ENCODE measurements around the gene COL24A1. TPM values are rescaled to one million over a fixed set of nuclear protein-coding genes. Genes with fewer than 3 reads are reported as not detected.

COL24A1 gene
- total RNA-seq, 4 donors from 2014 or later: 3.7 to 5.3 (median 4.4) TPM

DNA sequence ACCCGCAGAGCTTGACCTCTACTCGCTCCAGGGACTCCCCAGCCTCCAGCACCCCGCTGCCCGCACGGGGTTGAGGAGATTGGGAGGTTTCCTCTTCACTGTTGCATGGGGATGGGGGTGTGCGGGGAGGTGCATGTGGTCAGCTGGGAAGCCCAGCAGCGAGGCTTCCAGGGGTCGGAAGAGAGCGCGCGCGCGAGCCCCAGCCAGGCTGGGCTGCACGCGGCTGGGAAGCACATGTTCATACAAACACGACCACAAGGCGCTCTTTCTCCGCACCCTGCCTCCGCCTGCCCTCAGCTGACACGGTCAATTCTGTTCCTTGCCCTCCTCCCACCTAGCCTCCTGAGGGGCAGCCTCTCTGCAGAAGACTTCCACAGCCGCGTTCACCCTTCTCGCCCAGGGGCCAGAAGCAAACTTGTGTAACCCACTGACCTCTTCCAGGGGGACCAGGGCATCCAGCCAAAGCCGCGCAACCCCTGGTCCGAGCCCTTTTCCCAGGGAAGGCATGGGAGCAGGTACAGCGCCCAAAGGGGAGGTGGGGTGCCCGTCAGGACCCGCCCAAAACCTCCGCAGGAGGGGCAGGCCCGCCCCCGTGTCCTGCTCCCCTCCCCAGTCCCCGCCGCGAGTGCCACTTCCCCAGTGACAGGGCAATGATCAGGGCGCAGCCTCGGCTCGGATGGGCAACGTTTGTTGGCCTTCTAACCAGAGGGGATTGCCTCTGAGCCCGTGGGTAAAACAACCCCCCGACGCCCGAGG lies 1.3 kb downstream of the COL24A1 start:
- Histone ChIP-seq H3K27me3 (peaks cover 0 to 8% (median 0%) of the 10 kb centered on the region in 4 donors), H3K9me3 (no peaks in the 10 kb centered on the region), H3K27ac (replicated peaks in 1 of 4) (peak overlapping the region; percentile 77 to 83 (median 82)), H3K4me3 (peak overlapping the region; percentile 49 to 61 (median 58)), H3K36me3 (no peaks in the 10 kb centered on the region), H3K4me1 (peaks cover 14 to 45% (median 36%) of the 10 kb centered on the region in 4 donors)
- DNase-seq (ENCODE audit: extremely low spot score): no peak
- TF ChIP-seq, protein P1, sequence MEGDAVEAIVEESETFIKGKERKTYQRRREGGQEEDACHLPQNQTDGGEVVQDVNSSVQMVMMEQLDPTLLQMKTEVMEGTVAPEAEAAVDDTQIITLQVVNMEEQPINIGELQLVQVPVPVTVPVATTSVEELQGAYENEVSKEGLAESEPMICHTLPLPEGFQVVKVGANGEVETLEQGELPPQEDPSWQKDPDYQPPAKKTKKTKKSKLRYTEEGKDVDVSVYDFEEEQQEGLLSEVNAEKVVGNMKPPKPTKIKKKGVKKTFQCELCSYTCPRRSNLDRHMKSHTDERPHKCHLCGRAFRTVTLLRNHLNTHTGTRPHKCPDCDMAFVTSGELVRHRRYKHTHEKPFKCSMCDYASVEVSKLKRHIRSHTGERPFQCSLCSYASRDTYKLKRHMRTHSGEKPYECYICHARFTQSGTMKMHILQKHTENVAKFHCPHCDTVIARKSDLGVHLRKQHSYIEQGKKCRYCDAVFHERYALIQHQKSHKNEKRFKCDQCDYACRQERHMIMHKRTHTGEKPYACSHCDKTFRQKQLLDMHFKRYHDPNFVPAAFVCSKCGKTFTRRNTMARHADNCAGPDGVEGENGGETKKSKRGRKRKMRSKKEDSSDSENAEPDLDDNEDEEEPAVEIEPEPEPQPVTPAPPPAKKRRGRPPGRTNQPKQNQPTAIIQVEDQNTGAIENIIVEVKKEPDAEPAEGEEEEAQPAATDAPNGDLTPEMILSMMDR (IDR thresholded peaks at IDR 0.05): no peak
- no peak for TF ChIP-seq EP300 (IDR thresholded peaks at IDR 0.05)
- TF ChIP-seq POLR2AphosphoS5 (IDR thresholded peaks at IDR 0.05): no peak
- TF ChIP-seq POLR2A (IDR thresholded peaks at IDR 0.05; ENCODE audit: low read depth): no peak
- intact Hi-C loops (cut with DNase I): no loop called here
- 3% methylated on average over 11 of the region's 43 CpGs for WGBS

DNA sequence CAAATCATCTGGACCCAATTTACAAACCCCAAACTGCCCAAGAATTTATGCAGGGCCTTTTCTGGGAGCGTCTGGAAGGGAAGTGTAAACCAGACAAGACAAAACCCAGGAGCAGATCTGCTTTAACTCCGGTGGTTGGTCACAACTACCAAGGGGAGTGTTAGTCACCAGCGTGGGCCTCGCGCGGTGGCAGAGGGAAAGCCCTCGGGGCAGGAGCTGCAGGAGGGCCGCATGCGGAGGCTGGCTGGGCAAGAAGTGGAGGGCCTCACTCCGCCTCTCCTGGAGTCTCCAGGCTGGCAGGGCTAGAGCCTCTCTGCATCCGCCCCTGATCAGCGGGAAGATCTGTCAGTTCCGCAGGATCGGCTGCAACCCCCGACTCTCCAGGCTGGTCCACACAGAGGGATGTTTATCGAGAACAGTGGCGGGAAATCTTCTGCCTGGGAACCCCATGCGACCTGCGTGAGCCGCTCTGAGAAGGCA lies 2.0 kb downstream of the COL24A1 start:
- TF ChIP-seq, protein P1 (IDR thresholded peaks at IDR 0.05): no peak
- TF ChIP-seq EP300 (IDR thresholded peaks at IDR 0.05) (no peak), POLR2A (IDR thresholded peaks at IDR 0.05; ENCODE audit: low read depth) (no peak), POLR2AphosphoS5 (IDR thresholded peaks at IDR 0.05) (no peak)
- Histone ChIP-seq H3K9me3 (no peaks in the 10 kb centered on the region), H3K27me3 (peaks cover 0 to 8% (median 0%) of the 10 kb centered on the region in 4 donors), H3K4me3 (peak overlapping the region; percentile 49 to 61 (median 58)), H3K27ac (replicated peaks in 1 of 4) (peak overlapping the region in 3 of 4 donors; percentile 81 to 83 (median 83)), H3K36me3 (no peaks in the 10 kb centered on the region), H3K4me1 (peaks cover 14 to 38% (median 34%) of the 10 kb centered on the region in 4 donors)
- no peak for DNase-seq (ENCODE audit: extremely low spot score)
- intact Hi-C loops (cut with DNase I): no loop called here
- whole genome bisulfite sequencing: 80% methylated on average over 11 of the region's 20 CpGs

DNA sequence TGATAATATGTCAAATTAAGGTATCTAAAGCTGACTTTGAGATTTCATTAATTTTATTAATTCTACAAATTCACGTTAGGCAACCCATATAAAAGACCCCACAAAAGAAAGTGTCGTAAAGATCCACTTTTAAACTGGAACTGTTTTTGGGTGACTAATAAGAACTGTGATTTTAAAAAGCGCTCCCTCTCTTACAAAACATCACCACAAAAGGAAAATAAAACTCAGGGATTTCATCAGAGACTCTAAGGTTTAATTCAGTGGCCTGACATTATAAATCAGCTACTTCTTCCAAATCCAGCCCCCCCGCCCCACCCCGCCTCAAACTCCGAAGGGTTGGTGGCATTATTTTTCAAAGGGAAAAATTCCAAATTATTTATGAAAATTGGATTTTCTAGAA lies 2.7 kb downstream of the COL24A1 start:
- intact Hi-C loops (cut with DNase I): no loop called here
- WGBS: 86% methylated on average over 6 of the region's 6 CpGs
- no peak for DNase-seq (ENCODE audit: extremely low spot score)
- Histone ChIP-seq H3K27ac (replicated peaks in 1 of 4) (no peak overlapping the region), H3K9me3 (no peaks in the 10 kb centered on the region), H3K4me3 (no peak overlapping the region), H3K4me1 (peaks cover 14 to 38% (median 34%) of the 10 kb centered on the region in 4 donors), H3K27me3 (peaks cover 0 to 8% (median 0%) of the 10 kb centered on the region in 4 donors), H3K36me3 (no peaks in the 10 kb centered on the region)
- TF ChIP-seq POLR2A (IDR thresholded peaks at IDR 0.05; ENCODE audit: low read depth) (no peak), POLR2AphosphoS5 (IDR thresholded peaks at IDR 0.05) (no peak), EP300 (IDR thresholded peaks at IDR 0.05) (no peak)
- TF ChIP-seq, protein P1 (IDR thresholded peaks at IDR 0.05): no peak

DNA sequence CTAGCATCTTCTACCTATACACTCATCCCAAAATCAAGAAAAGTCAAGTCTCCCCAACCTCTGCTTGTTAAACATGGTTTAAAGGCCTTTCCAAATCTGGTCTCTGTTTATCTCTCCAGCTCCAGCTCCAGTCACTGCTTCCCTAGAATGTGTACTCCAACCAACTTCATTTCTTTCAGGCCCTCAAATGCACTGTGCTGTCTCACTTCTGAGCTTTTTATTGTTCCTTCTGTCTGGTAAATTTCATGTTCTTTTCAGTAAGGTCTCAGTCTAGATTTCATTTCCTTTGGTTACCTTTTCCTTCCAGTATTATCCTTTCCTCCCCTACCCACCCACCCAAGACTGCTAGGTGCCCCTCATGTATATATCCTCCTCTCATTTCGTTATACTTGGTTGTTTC lies 3.7 kb downstream of the COL24A1 start:
- Histone ChIP-seq H3K4me3 (no peak overlapping the region), H3K27me3 (peaks cover 0 to 8% (median 0%) of the 10 kb centered on the region in 4 donors), H3K9me3 (no peaks in the 10 kb centered on the region), H3K4me1 (peaks cover 14 to 38% (median 34%) of the 10 kb centered on the region in 4 donors), H3K36me3 (no peaks in the 10 kb centered on the region), H3K27ac (replicated peaks in 1 of 4) (no peak overlapping the region)
- 77% methylated on average over 1 of the region's 1 CpG for WGBS
- DNase-seq (ENCODE audit: extremely low spot score): no peak
- TF ChIP-seq, protein P1 (IDR thresholded peaks at IDR 0.05): no peak
- TF ChIP-seq EP300 (IDR thresholded peaks at IDR 0.05) (no peak), POLR2AphosphoS5 (IDR thresholded peaks at IDR 0.05) (no peak), POLR2A (IDR thresholded peaks at IDR 0.05; ENCODE audit: low read depth) (no peak)
- intact Hi-C loops (cut with DNase I): no loop called here
